ENCODE measurements around the gene RCN2. TPM values are rescaled to one million over a fixed set of nuclear protein-coding genes. Genes with fewer than 3 reads are reported as not detected.
A peak's percentile ranks its signal among the peaks of the same experiment; 100 is the strongest.
"Not testable (repeated sequence)": the region's sequence is repeated elsewhere in the genome, so short reads cannot be mapped to it uniquely, and the experiment has no call there.

Gene RCN2
- total RNA-seq, 1 donor from 2014 or later, result 65.5 TPM

GRCh38 chr15:76963596-76963995 lies 32.0 kb downstream of the RCN2 start:
- no peak for DNase-seq (ENCODE audit: low spot score in 2 of 2)
- Histone ChIP-seq H3K9me3 (no peaks in the 10 kb centered on the region), H3K36me3 (no peaks in the 10 kb centered on the region), H3K4me1 (peaks cover 10 to 56% of the 10 kb centered on the region in 2 donors), H3K27ac (peak overlapping the region; percentile 81 to 88), H3K27me3 (no peaks in the 10 kb centered on the region), H3K4me3 (peak overlapping the region in 1 of 2 donors; percentile 6)
- intact Hi-C loops (cut with DNase I), result no loop called here
- TF ChIP-seq CTCF (IDR thresholded peaks at IDR 0.05), result peak in 2 of 3 experiments; percentile 26 to 37

GRCh38 chr15:76964157-76964556 lies 32.6 kb downstream of the RCN2 start:
- Histone ChIP-seq H3K4me3 (peak overlapping the region in 1 of 2 donors; percentile 6), H3K27me3 (no peaks in the 10 kb centered on the region), H3K4me1 (peaks cover 10 to 56% of the 10 kb centered on the region in 2 donors), H3K36me3 (no peaks in the 10 kb centered on the region), H3K27ac (peak overlapping the region; percentile 81 to 88), H3K9me3 (no peaks in the 10 kb centered on the region)
- intact Hi-C loops (cut with DNase I), result no loop called here
- no peak for DNase-seq (ENCODE audit: low spot score in 2 of 2)
- TF ChIP-seq CTCF (IDR thresholded peaks at IDR 0.05), result no peak

- H3K4me3 ChIP-seq; H3K9me3 ChIP-seq; H3K36me3 ChIP-seq; DNase-seq (ENCODE audit: low spot score in 2 of 2); H3K27me3 ChIP-seq; intact Hi-C loops (cut with DNase I): not testable (repeated sequence)
- Histone ChIP-seq H3K4me1 (peaks cover 10 to 56% of the 10 kb centered on the region in 2 donors), H3K27ac (peak overlapping the region; percentile 81 to 88)
These were observed 34.5 kb downstream of the RCN2 start for GRCh38 chr15:76966051-76966450.

- intact Hi-C loops (cut with DNase I), result no loop called here
- no peaks in the 10 kb centered on the region for H3K9me3 ChIP-seq
- no peak for DNase-seq (ENCODE audit: low spot score in 2 of 2)
- no peaks in the 10 kb centered on the region for H3K27me3 ChIP-seq
- no peaks in the 10 kb centered on the region for H3K36me3 ChIP-seq
- peak overlapping the region; percentile 81 to 88 for H3K27ac ChIP-seq
- no peak for TF ChIP-seq CTCF (IDR thresholded peaks at IDR 0.05)
- H3K4me3 ChIP-seq, result no peak overlapping the region
- peaks cover 10 to 46% of the 10 kb centered on the region in 2 donors for H3K4me1 ChIP-seq
These were observed 35.5 kb downstream of the RCN2 start for GRCh38 chr15:76967067-76967466.

GRCh38 chr15:76968306-76968705 lies 36.8 kb downstream of the RCN2 start:
- intact Hi-C loops (cut with DNase I), result no loop called here
- H3K36me3 ChIP-seq, result no peaks in the 10 kb centered on the region
- no peaks in the 10 kb centered on the region for H3K27me3 ChIP-seq
- no peaks in the 10 kb centered on the region for H3K9me3 ChIP-seq
- H3K27ac ChIP-seq, result peak overlapping the region; percentile 81 to 88
- peaks cover 3 to 38% of the 10 kb centered on the region in 2 donors for H3K4me1 ChIP-seq
- TF ChIP-seq CTCF (IDR thresholded peaks at IDR 0.05), result no peak
- H3K4me3 ChIP-seq, result no peak overlapping the region
- DNase-seq (ENCODE audit: low spot score in 2 of 2), result no peak

- Histone ChIP-seq H3K27ac (peak overlapping the region; percentile 85 to 86), H3K9me3 (no peaks in the 10 kb centered on the region), H3K4me1 (peaks cover 4 to 20% of the 10 kb centered on the region in 2 donors), H3K4me3 (peak overlapping the region; percentile 42 to 49), H3K27me3 (no peaks in the 10 kb centered on the region), H3K36me3 (no peaks in the 10 kb centered on the region)
- TF ChIP-seq CTCF (IDR thresholded peaks at IDR 0.05), result no peak
- peak in 1 of 2 donors; percentile 83 for DNase-seq (ENCODE audit: low spot score in 2 of 2)
- intact Hi-C loops (cut with DNase I), result loop anchor here (1.0 to 2.0 kb wide), 2 partner anchors 22 to 571 kb away; partner anchors contain the start of gene PSTPIP1
These were observed 41.1 kb downstream of the RCN2 start for GRCh38 chr15:76972389-76973361.

All from ascending aorta (tissue), 2 donors.